Brain microvascular endothelial cell (primary cell): ENCODE measurements around the gene GAPDH.

ENCODE experiments used
- DNase-seq: peaks from one replicate; pipeline ENCODE4 v3.0.0-alpha.2; 2020
- H3K27ac ChIP-seq: fragments of 250-450 bp; sonication (Bioruptor Pico); 2 replicates; pipeline ENCODE4 v1.5.1; 2020; ENCODE audit warnings: mild to moderate bottlenecking, moderate library complexity
- H3K27me3 ChIP-seq: fragments of 250-450 bp; sonication (Bioruptor Pico); replicated peaks from 2 replicates; pipeline ENCODE4 v1.5.1; 2020; ENCODE audit warnings: mild to moderate bottlenecking
- H3K36me3 ChIP-seq: fragments of 250-450 bp; sonication (Bioruptor Pico); replicated peaks from 2 replicates; pipeline ENCODE4 v1.5.1; 2020; ENCODE audit warnings: mild to moderate bottlenecking
- H3K4me3 ChIP-seq: 2 replicates; pipeline ENCODE4 v1.5.1; 2011; ENCODE audit warnings: low read depth, mild to moderate bottlenecking, control low read depth, low read length, moderate library complexity
- in situ Hi-C: cut with HindIII; loops from 2 replicates; pipeline ENCODE4 v1.10.0; 2017; ENCODE audit warnings: low sequenced_read_pairs, low pct_ligation_motif_present
- TF ChIP-seq, protein P1 (sequence below): IDR thresholded peaks from 2 replicates; pipeline ENCODE4 v1.5.1; 2011; ENCODE audit warnings: low read depth, mild to moderate bottlenecking, moderate library complexity, low read length, control low read depth, inconsistent platforms; ENCODE audit errors: missing control alignments

GAPDH gene

DNA sequence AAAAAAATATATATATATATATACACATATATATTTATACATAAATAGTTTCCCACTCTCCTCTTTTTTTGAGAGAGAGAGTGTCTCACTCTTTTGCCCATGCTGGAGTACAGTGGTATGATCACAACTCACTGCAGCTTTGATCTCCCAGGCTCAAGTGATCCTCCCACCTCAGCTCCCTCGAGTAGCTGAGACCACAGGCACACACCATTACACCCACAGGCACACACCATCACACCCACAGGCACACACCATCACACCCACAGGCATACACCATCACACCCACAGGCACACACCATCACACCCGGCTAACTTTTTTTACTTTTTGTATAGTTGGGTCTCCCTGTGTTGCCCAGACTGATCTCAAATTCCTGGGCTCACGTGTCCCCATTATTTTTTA is 14.1 kb upstream of the GAPDH start:
- Histone ChIP-seq H3K27ac (no peak overlapping the region), H3K27me3 (no peaks in the 10 kb centered on the region), H3K36me3 (peaks cover 59% of the 10 kb centered on the region), H3K4me3 (no peak overlapping the region)
- in situ Hi-C loops, result no loop called here
- TF ChIP-seq, protein P1, sequence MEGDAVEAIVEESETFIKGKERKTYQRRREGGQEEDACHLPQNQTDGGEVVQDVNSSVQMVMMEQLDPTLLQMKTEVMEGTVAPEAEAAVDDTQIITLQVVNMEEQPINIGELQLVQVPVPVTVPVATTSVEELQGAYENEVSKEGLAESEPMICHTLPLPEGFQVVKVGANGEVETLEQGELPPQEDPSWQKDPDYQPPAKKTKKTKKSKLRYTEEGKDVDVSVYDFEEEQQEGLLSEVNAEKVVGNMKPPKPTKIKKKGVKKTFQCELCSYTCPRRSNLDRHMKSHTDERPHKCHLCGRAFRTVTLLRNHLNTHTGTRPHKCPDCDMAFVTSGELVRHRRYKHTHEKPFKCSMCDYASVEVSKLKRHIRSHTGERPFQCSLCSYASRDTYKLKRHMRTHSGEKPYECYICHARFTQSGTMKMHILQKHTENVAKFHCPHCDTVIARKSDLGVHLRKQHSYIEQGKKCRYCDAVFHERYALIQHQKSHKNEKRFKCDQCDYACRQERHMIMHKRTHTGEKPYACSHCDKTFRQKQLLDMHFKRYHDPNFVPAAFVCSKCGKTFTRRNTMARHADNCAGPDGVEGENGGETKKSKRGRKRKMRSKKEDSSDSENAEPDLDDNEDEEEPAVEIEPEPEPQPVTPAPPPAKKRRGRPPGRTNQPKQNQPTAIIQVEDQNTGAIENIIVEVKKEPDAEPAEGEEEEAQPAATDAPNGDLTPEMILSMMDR, result no peak
- no peak for DNase-seq

DNA sequence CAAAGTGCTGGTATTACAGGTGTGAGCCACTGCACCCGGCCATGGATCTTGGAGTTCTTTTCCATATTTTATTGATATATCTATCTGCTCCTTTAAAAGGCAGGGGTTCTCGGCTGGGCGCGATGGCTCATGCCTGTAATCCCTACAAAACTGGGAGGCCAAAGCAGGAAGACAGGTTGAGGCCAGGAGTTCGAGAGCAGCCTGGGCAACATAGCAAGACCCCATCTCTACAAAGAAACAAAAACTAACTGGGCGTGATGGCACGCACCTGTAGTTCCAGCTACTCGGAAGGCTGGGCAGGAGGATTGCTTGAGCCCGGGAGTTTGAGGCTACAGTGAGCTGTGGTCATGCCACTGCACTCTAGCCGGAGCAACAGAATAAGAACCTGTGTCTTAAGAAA is 12.1 kb upstream of the GAPDH start:
- in situ Hi-C loops, result no loop called here
- DNase-seq, result no peak

DNA sequence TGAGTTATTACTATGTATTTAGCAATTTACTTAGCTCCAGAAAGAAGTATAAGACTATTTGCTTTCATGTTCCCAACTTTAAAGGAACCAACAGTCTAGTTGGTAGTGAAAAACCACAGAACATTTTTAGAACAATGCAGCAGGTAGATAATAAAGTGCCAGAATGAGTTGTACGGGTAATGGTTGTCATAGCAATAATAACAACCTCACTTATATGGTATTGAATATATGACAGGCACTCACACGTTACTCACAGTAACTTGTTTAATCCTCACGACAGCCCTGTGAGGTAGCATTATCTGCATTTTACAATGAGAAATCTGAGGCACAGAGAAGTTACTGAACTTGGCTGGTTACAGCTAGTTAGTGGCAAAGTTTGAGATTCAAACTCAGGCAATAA is 10.6 kb upstream of the GAPDH start:
- H3K27ac ChIP-seq, result no peak overlapping the region
- no peak for DNase-seq
- in situ Hi-C loops, result no loop called here
- peaks cover 65% of the 10 kb centered on the region for H3K36me3 ChIP-seq
- H3K27me3 ChIP-seq, result no peaks in the 10 kb centered on the region
- TF ChIP-seq, protein P1, result no peak
- no peak overlapping the region for H3K4me3 ChIP-seq

More for the DNA sequence above, 12.1 kb upstream of the GAPDH start:
- no peak overlapping the region for H3K27ac ChIP-seq
- H3K27me3 ChIP-seq, result no peaks in the 10 kb centered on the region
- TF ChIP-seq, protein P1, result no peak
- H3K4me3 ChIP-seq, result no peak overlapping the region
- peaks cover 61% of the 10 kb centered on the region for H3K36me3 ChIP-seq

DNA sequence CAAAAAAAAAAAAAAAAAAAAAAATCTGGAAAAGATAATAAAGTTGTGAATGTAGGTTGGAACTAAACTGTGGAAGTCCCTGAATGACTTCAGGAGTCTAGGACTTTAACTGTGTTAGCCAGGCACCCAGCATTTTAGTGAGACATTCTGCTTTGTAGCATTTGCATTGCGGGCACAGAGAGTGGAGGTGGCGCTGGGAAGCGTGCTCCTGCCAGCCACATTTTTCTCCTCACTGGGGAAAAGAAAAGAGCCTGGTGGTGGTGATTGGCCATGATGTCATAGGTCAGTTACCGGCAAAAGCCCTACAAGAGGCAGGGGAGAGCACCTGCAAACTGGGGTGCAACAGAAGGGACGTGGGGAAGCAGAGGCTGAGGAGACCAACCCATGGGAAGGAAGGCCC is 9.7 kb upstream of the GAPDH start:
- Histone ChIP-seq H3K4me3 (no peak overlapping the region), H3K36me3 (peaks cover 73% of the 10 kb centered on the region), H3K27ac (no peak overlapping the region), H3K27me3 (no peaks in the 10 kb centered on the region)
- no peak for DNase-seq
- in situ Hi-C loops, result no loop called here
- TF ChIP-seq, protein P1, result no peak

DNA sequence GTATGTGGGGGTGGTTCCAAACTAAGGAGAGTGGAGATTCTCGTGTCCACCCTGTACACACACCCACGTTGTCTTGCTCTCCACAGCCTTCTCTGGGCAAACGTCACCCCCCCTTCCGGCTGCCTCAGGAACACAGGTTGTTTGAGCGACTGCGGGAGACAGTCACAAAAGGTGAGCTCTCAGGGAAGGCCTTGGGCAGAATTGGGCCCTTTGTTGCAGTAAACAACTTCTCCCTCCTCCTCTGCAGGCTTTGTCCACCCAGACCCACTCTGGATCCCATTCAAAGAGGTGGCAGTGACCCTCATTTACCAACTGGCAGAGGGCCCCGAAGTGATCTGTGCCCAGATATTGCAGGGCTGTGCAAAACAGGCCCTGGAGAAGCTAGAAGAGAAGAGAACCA is 8.1 kb upstream of the GAPDH start:
- H3K4me3 ChIP-seq, result no peak overlapping the region
- H3K27me3 ChIP-seq, result no peaks in the 10 kb centered on the region
- peaks cover 76% of the 10 kb centered on the region for H3K36me3 ChIP-seq
- no peak overlapping the region for H3K27ac ChIP-seq
- no peak for DNase-seq
- in situ Hi-C loops, result no loop called here
- TF ChIP-seq, protein P1, result no peak

DNA sequence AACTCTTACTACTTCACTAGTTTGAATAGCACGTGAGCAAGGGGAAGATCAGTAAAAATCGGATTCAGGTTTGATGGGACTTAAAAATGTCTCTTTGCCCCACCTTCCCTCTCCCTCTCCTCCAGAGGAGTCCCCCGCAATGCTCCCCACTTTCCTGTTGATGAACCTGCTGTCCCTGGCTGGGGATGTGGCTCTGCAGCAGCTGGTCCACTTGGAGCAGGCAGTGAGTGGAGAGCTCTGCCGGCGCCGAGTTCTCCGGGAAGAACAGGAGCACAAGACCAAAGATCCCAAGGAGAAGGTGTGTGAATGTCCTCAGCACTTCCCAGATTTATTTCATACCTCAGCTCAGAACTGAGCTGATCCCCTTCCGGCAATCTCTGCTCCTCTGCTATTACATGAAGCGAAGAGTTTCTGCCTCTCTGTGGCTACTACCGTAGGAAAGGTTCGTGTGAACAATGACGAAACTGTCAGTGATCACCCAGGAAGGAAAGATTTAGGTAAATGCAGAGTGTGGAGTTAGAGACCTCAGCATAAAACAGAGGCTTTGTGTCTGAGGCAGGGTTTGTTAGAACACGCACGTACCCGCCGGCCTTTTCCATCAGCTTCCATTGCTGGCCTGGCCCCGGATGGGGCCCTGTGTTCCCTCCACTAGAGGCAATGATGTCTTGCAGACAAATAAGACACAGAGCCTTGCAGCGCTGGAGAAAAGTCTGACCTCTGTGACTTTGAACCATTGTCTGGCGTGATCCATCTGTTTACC is 7.4 kb upstream of the GAPDH start:
- Histone ChIP-seq H3K27me3 (no peaks in the 10 kb centered on the region), H3K36me3 (peaks cover 72% of the 10 kb centered on the region), H3K27ac (no peak overlapping the region), H3K4me3 (no peak overlapping the region)
- DNase-seq, result no peak
- in situ Hi-C loops, result no loop called here
- TF ChIP-seq, protein P1, result no peak
